IMR-90 (cell line): ENCODE results near the gene PREP.

Source experiments
- MAFK ChIP-seq: IDR thresholded peaks from 2 replicates; pipeline ENCODE4 v1.6.1; 2012; ENCODE audit warnings: low read depth, low read length, improper control_type of control experiment
- POLR2A ChIP-seq: IDR thresholded peaks from 2 replicates; pipeline ENCODE4 v1.6.1; 2012; ENCODE audit warnings: mild to moderate bottlenecking, low read depth, low read length
- TF ChIP-seq, protein P1 (sequence below): conservative IDR thresholded peaks from 2 replicates; pipeline ENCODE4 v1.5.1; 2012; ENCODE audit warnings: mild to moderate bottlenecking, low read depth, low read length, improper control_type of control experiment
- TF ChIP-seq, protein P2 (sequence below): fragments of 150-350 bp; IDR thresholded peaks from 2 replicates; pipeline ENCODE4 v1.6.1; 2016; ENCODE audit warnings: low read depth, mild to moderate bottlenecking, low read length, moderate library complexity, borderline replicate concordance

DNA sequence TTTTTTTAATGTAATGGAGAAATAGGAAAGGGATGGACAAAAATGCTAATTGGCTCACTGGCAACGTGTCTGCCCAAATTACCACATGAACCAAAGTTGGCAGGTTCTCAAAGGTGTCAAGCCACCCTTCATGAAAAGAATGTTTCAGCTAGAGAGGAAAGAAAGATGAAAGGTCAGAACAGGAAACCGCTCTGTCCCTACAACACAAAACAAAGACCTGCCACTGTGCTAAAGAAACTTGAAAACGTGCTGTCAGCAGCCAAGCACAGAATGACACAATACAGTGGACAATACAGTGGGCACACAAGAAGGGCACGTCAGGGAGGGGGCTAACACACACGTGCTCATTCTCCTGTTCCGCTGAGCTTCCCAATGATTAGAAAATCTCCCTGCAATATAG, 4.9 kb downstream of the PREP start:
- TF ChIP-seq, protein P1, sequence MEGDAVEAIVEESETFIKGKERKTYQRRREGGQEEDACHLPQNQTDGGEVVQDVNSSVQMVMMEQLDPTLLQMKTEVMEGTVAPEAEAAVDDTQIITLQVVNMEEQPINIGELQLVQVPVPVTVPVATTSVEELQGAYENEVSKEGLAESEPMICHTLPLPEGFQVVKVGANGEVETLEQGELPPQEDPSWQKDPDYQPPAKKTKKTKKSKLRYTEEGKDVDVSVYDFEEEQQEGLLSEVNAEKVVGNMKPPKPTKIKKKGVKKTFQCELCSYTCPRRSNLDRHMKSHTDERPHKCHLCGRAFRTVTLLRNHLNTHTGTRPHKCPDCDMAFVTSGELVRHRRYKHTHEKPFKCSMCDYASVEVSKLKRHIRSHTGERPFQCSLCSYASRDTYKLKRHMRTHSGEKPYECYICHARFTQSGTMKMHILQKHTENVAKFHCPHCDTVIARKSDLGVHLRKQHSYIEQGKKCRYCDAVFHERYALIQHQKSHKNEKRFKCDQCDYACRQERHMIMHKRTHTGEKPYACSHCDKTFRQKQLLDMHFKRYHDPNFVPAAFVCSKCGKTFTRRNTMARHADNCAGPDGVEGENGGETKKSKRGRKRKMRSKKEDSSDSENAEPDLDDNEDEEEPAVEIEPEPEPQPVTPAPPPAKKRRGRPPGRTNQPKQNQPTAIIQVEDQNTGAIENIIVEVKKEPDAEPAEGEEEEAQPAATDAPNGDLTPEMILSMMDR = no peak
- TF ChIP-seq POLR2A (no peak), MAFK (no peak)
- TF ChIP-seq, protein P2, sequence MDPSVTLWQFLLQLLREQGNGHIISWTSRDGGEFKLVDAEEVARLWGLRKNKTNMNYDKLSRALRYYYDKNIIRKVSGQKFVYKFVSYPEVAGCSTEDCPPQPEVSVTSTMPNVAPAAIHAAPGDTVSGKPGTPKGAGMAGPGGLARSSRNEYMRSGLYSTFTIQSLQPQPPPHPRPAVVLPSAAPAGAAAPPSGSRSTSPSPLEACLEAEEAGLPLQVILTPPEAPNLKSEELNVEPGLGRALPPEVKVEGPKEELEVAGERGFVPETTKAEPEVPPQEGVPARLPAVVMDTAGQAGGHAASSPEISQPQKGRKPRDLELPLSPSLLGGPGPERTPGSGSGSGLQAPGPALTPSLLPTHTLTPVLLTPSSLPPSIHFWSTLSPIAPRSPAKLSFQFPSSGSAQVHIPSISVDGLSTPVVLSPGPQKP = no peak
